ENCODE measurements around the gene PRKCH. TPM values are rescaled to one million over a fixed set of nuclear protein-coding genes. Genes with fewer than 3 reads are reported as not detected.
A peak's percentile ranks its signal among the peaks of the same experiment; 100 is the strongest.

PRKCH gene
- polyA plus RNA-seq, 10 donors = 10.6 to 17.9 (median 15.0) TPM

DNA sequence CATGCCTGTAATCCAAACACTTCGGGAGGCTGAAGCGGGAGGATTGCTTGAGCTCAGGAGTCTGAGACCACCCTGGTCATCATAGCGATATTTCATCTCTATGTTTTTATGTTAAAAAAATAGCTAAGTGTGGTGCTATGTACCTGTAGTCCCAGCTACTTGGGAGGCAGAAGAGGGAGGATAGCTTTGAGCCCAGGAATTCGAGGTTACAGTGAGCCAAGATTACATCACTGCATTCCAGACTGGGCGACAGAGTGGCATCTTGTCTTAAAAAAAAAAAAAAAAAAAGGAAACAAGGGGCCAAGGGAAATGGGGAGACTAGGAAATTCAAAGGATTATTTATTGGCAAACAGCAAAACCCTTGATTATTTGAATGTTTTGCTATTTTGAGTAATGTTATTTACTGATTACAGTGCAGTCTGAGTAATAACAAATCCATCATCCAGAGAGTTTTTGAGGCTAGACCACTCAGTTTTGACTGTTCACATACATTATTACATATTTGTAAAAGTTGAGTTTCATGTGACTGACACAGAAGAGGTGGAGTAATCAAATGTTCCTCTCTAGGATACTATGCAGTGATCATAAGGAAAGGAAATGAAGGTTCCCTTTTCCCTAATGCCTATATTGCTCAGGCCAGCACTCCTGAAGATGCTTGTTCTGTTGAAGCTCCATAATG is 40.8 kb downstream of the PRKCH start:
- DNase-seq = no peak

GRCh38 chr14:61364243-61364642 is 42.9 kb downstream of the PRKCH start:
- no peak for DNase-seq

DNA sequence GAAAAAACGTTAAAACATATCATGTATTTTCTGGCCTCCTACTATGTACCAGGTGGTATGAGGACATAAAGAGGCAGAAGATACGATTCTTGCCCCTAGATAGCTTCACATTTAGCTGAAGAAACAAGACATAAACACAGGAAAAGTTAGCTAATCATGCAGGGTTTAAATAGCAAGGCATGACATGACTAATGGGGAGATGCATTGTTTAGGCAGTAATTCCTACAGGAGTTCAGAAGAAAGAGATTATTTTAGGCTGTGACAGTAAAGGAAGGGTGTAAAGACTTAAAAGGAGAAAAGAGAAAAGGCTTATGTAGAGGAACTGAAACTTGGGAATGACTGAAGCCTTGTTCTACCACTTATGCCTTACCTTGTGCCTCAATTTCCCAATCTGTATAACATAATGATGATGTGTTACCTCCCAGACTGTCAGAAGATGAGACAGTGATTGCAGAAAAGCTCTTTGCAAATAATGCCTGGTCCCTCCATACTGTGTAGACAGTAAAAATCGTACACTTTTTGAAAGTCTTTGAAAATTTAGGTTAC is 44.4 kb downstream of the PRKCH start:
- no peak for DNase-seq

GRCh38 chr14:61368114-61368710 is 46.8 kb downstream of the PRKCH start:
- DNase-seq = no peak

DNA sequence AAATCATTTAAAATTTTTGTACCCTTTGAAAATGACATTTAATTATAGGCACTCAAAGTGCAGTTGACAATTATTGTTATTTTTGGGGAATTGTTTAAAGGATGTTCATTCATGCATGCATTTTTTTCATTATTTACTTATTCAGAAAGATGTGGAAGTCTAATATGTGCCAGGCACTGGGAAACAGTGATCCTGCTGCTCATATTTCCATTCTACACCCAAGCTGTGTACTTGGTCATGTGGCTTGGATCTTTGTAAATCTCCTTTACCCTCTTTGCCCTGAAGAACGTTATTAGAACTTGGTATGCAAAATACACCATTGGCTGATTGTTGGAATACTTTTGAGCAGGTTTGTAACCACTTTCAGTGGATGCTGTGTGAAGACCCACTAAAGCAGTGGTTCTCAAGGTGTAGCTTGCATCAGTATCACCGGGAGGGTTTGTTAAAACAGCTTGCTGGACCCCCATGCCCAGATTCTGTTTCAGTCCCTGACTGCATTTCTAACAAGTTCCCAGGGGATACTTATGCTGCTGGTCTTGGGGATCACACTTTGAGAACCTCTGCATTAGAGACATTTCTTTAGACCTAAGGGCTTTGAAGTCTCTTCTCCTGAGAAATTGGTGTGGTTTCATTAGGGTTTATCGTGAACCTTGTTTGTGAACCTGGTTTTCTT is 47.5 kb downstream of the PRKCH start:
- no peak for DNase-seq

DNA sequence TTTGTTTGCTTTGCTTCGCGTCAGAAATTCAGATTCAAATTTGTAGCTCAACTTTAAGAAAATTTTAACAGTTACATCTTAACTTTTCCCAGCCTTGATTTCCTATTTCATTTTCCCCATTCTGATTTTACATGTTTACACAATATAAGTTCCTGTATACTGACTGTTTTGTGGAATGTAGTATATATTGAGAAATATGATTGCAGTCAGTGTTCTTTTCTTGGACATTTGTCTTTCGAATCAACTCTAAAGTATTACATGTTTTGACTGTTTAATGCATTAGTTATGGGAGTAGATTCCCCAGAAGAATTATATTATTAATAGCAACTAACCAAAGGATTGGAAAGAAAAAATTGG is 48.1 kb downstream of the PRKCH start:
- no peak for DNase-seq

DNA sequence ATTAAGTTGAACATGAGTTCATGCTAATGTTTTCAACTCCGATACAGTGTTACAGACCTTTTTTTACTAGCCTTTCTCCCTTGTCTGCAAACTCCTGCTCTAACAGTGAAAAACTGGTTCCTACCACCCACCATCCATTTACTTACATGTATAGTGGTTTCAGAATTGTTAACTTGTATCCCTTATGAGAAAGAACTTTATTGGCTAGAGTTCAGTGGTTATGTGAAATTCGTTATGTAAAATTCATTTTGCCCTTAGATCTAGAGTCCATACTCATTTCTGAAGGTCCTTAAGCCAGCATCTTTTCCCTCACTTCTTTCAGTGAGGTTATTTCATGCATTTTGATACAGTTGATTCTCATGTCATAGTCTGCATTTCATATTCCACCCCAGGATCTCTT is 51.0 kb downstream of the PRKCH start:
- DNase-seq = no peak

GRCh38 chr14:61372842-61373555 is 51.6 kb downstream of the PRKCH start:
- DNase-seq = no peak

- no peak for DNase-seq
These were observed 52.9 kb downstream of the PRKCH start for GRCh38 chr14:61374284-61374683.

GRCh38 chr14:61375218-61375617 is 53.8 kb downstream of the PRKCH start:
- DNase-seq = no peak

- DNase-seq = no peak
These were observed 54.9 kb downstream of the PRKCH start for GRCh38 chr14:61376314-61376713.

DNA sequence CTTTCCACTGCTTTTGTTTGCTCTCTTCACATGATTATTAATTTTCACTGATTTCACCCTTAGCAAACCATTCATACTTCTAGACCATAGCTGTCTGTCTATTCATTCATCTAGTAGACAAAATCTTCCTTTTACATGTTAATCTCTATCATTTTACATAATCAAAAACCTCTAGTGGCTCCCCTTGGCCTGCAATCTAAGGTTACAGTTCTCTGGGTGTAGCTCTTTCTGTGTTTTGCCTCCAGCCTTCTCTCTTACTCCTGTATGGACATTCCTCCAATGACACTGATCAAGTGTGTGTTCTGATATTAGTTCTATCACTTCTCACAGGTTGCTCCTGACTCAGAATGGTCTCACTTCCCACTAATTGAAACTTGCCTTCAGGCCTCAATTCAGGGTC is 56.4 kb downstream of the PRKCH start:
- DNase-seq = no peak

- DNase-seq = no peak
These were observed 58.3 kb downstream of the PRKCH start for GRCh38 chr14:61379639-61380184.

- DNase-seq = no peak
These were observed 59.6 kb downstream of the PRKCH start for GRCh38 chr14:61380984-61381383.

DNA sequence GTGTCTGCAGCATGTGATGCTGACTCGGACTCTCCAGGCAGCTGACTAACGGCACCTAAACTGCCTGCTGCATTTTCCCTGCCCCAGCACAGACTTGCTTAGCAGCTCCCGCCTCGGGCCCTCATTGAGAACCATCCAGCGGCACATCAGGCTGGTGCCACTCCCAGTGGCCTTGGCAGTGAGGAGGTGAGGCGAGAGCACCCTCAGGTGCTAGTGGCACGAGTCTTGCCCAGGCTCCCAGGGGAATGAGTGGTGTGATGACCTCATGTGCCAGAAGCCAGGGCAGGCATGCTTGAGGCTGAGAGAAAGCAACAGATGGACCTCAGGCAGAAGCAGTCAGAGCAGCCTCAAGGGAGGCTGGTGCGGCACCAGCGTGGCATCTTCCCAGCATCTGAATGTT is 60.2 kb downstream of the PRKCH start:
- DNase-seq = no peak

DNA sequence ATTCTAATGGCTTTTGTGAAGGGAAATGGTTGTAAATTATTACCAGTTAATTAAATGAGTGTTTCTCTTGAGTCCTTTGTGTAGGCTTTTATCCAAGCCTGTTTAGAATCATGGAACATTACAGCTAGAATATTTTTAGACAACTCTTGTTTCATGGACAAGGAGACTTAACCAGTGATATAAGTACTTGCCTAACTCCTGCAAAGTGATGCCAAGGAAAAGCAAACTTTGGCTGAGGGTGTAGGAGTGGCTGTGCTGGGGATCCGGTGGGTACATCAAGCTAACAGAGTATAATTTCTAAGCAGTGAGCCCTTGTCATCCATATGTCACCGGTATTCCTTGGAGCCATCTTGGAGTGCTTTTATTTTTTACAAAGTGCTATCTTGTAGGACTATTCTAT is 61.5 kb downstream of the PRKCH start:
- DNase-seq = no peak

DNA sequence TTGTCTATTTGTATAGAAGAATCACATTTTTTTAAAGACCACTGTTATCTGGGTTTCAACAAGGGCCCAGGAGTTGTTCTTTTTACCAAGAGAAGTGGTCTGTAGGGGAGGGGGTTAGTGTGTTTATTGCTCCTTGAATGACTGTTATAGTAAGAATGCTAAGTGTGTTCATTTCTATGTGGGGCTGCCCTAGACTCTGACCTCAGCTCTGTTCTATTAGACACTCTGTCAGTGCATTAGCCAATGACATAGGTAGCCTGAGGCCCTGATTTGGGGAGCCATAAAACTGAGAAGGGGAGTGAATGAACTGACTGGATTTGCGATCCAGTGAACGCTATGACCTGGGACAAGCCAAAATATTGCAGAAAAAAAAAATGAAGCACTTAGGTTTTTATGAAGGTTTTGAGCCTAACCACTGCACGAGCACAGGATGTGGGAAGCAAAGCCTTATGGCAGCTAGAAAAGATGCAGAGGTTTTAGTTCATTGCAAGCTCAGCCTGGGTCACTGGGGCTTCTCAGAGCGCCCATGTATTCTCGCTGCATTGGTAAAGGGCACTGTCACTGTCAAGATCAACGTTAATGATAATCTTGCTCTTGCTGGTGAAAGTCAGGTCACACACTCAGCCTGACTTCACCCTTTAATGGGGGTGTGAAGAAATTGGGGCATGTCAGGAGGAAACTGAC is 63.8 kb downstream of the PRKCH start:
- DNase-seq = no peak

DNA sequence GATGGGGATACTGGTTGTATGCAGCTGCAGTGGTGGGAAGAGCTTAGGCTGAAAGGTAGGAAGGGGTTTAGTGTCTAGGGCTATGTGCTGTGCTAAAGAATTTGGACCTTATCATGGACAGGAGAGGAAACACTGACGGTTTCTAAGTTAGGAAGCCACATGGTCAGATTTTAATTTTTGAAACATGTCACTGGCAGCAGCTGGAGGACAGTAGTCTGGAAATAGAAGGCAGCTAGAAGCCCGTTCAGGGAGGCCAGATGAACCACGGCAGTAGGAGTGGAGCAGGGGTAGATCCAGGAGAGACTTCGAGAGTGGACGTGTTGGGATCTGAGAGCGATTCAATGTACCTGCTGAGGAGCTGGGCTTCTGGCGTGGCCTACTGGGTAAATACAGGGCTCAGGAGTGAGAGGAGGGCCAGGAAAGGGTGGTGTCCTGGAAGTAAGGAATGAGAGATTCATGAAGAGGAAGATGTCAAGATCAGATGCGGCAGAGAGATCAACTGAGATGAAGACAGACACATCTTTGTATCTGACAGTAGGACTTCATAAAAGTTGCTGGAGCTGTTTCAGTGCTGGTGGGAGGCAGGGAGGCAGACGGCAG is 64.9 kb downstream of the PRKCH start:
- DNase-seq = no peak

DNA sequence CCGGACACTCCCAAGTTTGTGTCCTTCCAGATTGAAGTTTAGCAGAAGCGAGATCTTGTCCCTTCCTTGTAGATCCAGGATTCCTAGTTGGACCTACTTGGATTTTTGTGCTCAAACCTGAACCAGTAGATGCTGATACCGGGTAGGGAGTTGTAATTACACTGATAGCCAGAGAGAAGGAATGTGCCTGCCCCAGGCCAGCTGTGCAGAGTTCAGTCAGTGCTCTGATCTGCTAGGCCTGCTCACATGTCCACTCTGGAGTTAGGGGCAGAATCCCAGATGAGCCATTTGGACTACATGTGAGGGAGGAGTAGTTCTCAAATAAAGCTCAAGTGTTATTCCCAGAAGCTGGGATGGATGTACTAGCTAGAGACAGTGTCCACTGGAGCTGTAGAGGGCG is 65.7 kb downstream of the PRKCH start:
- DNase-seq = no peak

DNA sequence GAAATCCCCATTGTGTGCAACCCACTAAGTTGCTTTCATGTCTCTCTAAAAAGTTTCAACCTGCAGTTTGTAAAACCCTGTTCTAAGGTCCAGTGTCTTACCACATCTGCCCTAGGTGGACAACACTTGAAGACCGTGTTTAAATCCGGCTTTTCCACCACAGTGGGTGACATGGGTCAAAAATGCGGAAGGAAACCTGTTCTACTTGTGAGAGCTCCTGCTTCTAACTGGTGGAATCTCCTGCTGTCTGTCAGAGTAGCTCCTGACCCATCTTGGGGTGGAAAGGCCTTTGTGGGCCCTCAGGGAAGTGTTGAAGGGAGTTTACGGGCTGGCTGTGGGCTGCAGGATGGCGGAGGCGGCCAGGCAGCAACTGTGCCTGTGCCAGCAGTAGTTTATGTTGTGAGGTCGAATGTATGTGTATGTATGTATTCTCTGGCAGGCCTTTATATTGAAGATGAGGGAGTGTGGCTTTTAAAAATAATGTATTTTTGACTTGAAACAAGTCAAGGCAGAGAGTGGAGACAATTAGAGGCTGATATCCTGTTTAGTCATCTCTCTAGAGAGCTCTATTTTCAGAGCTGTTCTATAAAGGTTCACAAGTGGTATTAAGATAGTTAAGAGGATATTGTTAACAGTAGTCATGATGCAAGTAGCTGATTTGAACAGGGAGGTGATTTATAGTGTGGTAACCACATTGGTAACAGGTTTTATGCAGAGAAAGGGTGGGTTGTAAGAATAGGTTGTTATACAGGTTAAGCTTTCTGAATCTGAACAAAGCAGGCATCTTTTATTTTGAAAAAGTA is 67.0 kb downstream of the PRKCH start:
- peak in 2 of 3 donors; percentile 9 to 14 for DNase-seq
